ENCODE results near the gene HIBCH. TPM values are rescaled to one million over a fixed set of nuclear protein-coding genes. Genes with fewer than 3 reads are reported as not detected.

The HIBCH gene
- total and polyA plus RNA-seq, 10 donors: 12.0 to 38.7 (median 25.5) TPM

DNA sequence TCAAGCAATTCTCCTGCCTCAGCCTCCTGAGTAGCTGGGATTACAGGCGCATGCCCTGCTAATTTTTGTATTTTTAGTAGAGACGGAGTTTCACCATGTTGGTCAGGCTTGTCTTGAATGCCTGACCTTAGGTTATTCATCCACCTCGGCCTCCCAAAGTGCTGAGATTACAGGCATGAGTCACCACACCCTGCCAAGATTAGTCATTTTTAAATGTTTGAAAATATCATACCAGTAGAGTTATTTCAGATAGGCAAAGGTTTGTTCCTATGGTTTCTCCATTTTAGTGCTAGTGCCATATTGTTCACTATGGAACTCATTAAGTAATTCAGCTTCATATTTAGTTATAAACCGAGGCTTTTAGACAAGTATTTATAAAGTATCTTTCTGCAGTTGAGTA, 52.3 kb downstream of the HIBCH start:
- Histone ChIP-seq H3K4me3 (no peak overlapping the region), H3K27ac (no peak overlapping the region), H3K36me3 (peaks cover 0 to 24% (median 3%) of the 10 kb centered on the region in 6 donors), H3K27me3 (replicated peaks in 1 of 7) (no peaks in the 10 kb centered on the region), H3K4me1 (no peaks in the 10 kb centered on the region), H3K9me3 (peaks cover 0 to 13% (median 7%) of the 10 kb centered on the region in 8 donors)
- intact Hi-C loops (cut with DNase I; ENCODE audit: low total_unique reads): no loop called here
- WGBS, 5 donors: 88 to 96% (median 91%) methylated on average over 4 of the region's 4 CpGs
- TF ChIP-seq POLR2AphosphoS5 (IDR thresholded peaks at IDR 0.05): no peak
- TF ChIP-seq POLR2A (IDR thresholded peaks at IDR 0.05): no peak
- TF ChIP-seq, protein P1, sequence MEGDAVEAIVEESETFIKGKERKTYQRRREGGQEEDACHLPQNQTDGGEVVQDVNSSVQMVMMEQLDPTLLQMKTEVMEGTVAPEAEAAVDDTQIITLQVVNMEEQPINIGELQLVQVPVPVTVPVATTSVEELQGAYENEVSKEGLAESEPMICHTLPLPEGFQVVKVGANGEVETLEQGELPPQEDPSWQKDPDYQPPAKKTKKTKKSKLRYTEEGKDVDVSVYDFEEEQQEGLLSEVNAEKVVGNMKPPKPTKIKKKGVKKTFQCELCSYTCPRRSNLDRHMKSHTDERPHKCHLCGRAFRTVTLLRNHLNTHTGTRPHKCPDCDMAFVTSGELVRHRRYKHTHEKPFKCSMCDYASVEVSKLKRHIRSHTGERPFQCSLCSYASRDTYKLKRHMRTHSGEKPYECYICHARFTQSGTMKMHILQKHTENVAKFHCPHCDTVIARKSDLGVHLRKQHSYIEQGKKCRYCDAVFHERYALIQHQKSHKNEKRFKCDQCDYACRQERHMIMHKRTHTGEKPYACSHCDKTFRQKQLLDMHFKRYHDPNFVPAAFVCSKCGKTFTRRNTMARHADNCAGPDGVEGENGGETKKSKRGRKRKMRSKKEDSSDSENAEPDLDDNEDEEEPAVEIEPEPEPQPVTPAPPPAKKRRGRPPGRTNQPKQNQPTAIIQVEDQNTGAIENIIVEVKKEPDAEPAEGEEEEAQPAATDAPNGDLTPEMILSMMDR (IDR thresholded peaks at IDR 0.05 in 8 of 11, conservative IDR thresholded peaks at IDR 0.05 in 3 of 11): no peak
- DNase-seq: no peak

DNA sequence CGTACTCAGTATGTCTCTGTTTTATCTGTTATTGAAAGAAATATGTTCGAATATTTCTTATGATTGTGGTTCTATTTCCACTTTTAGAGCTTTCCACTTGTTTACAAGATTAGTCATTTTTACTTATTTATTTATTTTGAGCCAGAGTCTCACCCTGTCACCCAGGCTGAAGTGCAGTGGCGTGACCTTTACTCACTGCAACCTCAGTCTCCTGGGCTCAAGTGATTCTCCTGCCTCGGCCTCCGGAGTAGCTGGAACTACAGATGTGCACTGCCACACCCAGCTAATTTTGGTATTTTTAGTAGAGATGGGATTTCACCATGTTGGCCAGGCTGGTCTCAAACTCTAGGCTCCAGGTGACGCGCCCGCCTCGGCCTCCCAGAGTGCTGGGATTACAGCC, 53.3 kb downstream of the HIBCH start:
- TF ChIP-seq POLR2A (IDR thresholded peaks at IDR 0.05) (no peak), POLR2AphosphoS5 (IDR thresholded peaks at IDR 0.05) (no peak)
- TF ChIP-seq, protein P1 (IDR thresholded peaks at IDR 0.05 in 8 of 11, conservative IDR thresholded peaks at IDR 0.05 in 3 of 11): no peak

DNA sequence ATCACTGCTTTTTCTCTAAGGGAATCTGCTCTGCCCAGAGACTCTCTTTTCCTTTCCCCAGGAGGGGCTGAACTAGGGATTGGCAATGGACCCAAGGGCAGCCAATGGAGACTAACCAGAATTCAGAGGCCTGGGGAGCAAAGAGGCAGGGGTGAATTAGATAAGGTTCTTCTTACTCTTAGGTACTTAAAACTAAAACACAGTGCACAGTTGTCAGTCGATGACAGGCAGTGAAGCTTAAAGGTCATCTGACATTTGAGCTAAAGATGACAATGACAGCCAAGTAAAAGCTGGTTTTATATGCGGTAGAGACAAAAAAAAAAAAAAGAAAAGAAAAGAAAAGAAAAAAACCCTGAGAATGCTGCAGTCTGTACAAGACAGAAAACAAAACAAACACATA, 57.8 kb downstream of the HIBCH start:
- H3K27me3 ChIP-seq (replicated peaks in 1 of 7): no peaks in the 10 kb centered on the region
- peaks cover 0 to 53% (median 24%) of the 10 kb centered on the region in 6 donors for H3K36me3 ChIP-seq
- WGBS, 5 donors: 85 to 96% (median 91%) methylated on average over 2 of the region's 2 CpGs
- no peak overlapping the region for H3K27ac ChIP-seq
- no peak for DNase-seq
- H3K9me3 ChIP-seq: peaks cover 0 to 26% (median 13%) of the 10 kb centered on the region in 8 donors
- no peaks in the 10 kb centered on the region for H3K4me1 ChIP-seq
- intact Hi-C loops (cut with DNase I; ENCODE audit: low total_unique reads): no loop called here
- no peak overlapping the region for H3K4me3 ChIP-seq
- no peak for TF ChIP-seq POLR2AphosphoS5 (IDR thresholded peaks at IDR 0.05)
- TF ChIP-seq, protein P1 (IDR thresholded peaks at IDR 0.05 in 8 of 11, conservative IDR thresholded peaks at IDR 0.05 in 3 of 11): no peak
- TF ChIP-seq POLR2A (IDR thresholded peaks at IDR 0.05): no peak

More for the DNA sequence above, 53.3 kb downstream of the HIBCH start:
- intact Hi-C loops (cut with DNase I; ENCODE audit: low total_unique reads): no loop called here
- Histone ChIP-seq H3K27ac (no peak overlapping the region), H3K36me3 (peaks cover 0 to 24% (median 3%) of the 10 kb centered on the region in 6 donors), H3K9me3 (peaks cover 0 to 13% (median 7%) of the 10 kb centered on the region in 8 donors), H3K27me3 (replicated peaks in 1 of 7) (no peaks in the 10 kb centered on the region), H3K4me1 (no peaks in the 10 kb centered on the region), H3K4me3 (no peak overlapping the region)
- no peak for DNase-seq
- 94 to 100% (median 96%) methylated on average over 9 of the region's 9 CpGs for WGBS, 5 donors

DNA sequence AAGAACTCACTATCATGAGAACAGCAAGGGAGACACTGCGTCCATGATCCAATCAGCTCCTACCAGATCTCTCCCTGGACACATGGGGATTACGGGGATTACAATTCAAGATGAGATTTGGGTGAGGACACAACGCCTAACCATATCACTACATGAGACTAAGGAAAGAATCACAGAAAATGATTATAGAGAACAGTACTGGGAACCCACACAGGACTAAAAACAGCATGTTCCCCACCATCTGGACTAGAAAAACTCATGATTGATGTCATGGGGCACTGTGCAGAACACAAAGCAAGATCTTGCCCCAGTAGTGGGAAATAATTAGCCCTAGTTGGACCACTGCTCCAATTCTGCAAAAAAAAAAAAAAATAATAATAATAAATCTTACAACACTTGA, 63.5 kb downstream of the HIBCH start:
- 93 to 100% (median 96%) methylated on average over 3 of the region's 3 CpGs for WGBS, 5 donors
- TF ChIP-seq, protein P1 (IDR thresholded peaks at IDR 0.05 in 8 of 11, conservative IDR thresholded peaks at IDR 0.05 in 3 of 11): no peak
- no peak for TF ChIP-seq POLR2A (IDR thresholded peaks at IDR 0.05)
- no peak for TF ChIP-seq POLR2AphosphoS5 (IDR thresholded peaks at IDR 0.05)
- peaks cover 0 to 95% (median 33%) of the 10 kb centered on the region in 6 donors for H3K36me3 ChIP-seq
- no peaks in the 10 kb centered on the region for H3K4me1 ChIP-seq
- H3K9me3 ChIP-seq: peaks cover 0 to 14% (median 4%) of the 10 kb centered on the region in 8 donors
- H3K27ac ChIP-seq: no peak overlapping the region
- intact Hi-C loops (cut with DNase I; ENCODE audit: low total_unique reads): no loop called here
- no peak for DNase-seq
- H3K27me3 ChIP-seq (replicated peaks in 1 of 7): no peaks in the 10 kb centered on the region
- no peak overlapping the region for H3K4me3 ChIP-seq
